Measurements from ENCODE around the gene EMD. TPM values are rescaled to one million over a fixed set of nuclear protein-coding genes. Genes with fewer than 3 reads are reported as not detected.

Gene EMD
- total RNA-seq, 1 donor from 2014 or later: 18.3 TPM

DNA sequence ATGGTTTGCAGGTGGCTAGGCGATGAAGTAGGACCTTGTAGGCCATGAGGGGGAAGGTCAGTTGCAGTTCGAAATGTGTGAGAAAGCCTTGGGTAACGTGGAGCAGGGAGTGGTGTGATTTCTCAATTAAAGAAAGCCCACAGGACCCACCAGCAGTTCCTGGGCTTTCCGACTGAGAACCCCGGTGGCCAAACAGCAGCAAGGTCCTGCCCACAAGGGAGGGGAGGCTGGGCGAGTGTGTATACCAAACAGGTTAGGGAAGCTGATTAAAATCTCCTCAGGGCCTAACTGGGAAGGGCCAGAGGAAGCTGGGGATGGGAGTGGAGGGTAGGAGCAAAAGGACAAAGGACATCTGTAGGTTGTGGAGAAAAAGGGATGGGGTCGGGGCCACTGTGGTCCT is 51.8 kb downstream of the EMD start:
- peaks cover 6% of the 10 kb centered on the region for H3K36me3 Mint-ChIP-seq
- H3F3A ChIP-seq (ENCODE audit: low read depth): peaks cover 10% of the 10 kb centered on the region
- no peak overlapping the region for H2AFZ ChIP-seq (replicated peaks)
- H4K20me1 ChIP-seq (ENCODE audit: low read depth): no peaks in the 10 kb centered on the region
- DNase-seq (ENCODE audit: low spot score): no peak
- H3K4me1 Mint-ChIP-seq: peaks cover 16% of the 10 kb centered on the region
- H3K27me3 Mint-ChIP-seq (ENCODE audit: insufficient read depth, low read depth): peaks cover 16% of the 10 kb centered on the region
- peaks cover 23% of the 10 kb centered on the region for H3K9me3 Mint-ChIP-seq
- H3K4me3 ChIP-seq: no peak overlapping the region
- peaks cover 16% of the 10 kb centered on the region for H3K79me2 ChIP-seq (ENCODE audit: low read depth)
- TF ChIP-seq EZH2 (IDR thresholded peaks at IDR 0.05) (no peak), EZH2phosphoT487 (IDR thresholded peaks at IDR 0.05) (no peak)
- TF ChIP-seq, protein P1, sequence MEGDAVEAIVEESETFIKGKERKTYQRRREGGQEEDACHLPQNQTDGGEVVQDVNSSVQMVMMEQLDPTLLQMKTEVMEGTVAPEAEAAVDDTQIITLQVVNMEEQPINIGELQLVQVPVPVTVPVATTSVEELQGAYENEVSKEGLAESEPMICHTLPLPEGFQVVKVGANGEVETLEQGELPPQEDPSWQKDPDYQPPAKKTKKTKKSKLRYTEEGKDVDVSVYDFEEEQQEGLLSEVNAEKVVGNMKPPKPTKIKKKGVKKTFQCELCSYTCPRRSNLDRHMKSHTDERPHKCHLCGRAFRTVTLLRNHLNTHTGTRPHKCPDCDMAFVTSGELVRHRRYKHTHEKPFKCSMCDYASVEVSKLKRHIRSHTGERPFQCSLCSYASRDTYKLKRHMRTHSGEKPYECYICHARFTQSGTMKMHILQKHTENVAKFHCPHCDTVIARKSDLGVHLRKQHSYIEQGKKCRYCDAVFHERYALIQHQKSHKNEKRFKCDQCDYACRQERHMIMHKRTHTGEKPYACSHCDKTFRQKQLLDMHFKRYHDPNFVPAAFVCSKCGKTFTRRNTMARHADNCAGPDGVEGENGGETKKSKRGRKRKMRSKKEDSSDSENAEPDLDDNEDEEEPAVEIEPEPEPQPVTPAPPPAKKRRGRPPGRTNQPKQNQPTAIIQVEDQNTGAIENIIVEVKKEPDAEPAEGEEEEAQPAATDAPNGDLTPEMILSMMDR (IDR thresholded peaks at IDR 0.05): no peak
- peak overlapping the region; percentile 30 for H3K4me3 Mint-ChIP-seq
- no peaks in the 10 kb centered on the region for H3K27me3 ChIP-seq
- H3K9me3 ChIP-seq (ENCODE audit: low read depth): no peaks in the 10 kb centered on the region
- no peaks in the 10 kb centered on the region for H3K36me3 ChIP-seq
- no peak overlapping the region for H3K4me2 ChIP-seq
- H3K27ac ChIP-seq: no peak overlapping the region
- H3K27ac Mint-ChIP-seq: no peak overlapping the region
- no peaks in the 10 kb centered on the region for H3K4me1 ChIP-seq
- no peak overlapping the region for H3K9ac ChIP-seq

Small RNA genes within 50 kb of the gene (small RNA-seq; reads per million reads assigned to genes)
- not detected for gene SNORA70

Other genes starting within 250 kb of the EMD start
- not detected in 2 replicates for gene OPN1LW, start 235.1 kb upstream of the EMD start, total RNA-seq (ENCODE audit: low replicate concordance)
- not detected in 2 replicates for gene OPN1MW, start 196.7 kb upstream of the EMD start, total RNA-seq (ENCODE audit: low replicate concordance)
- not detected in 2 replicates for gene OPN1MW2, start 159.5 kb upstream of the EMD start, total RNA-seq (ENCODE audit: low replicate concordance)
- gene OPN1MW3, start 121.7 kb upstream of the EMD start, total RNA-seq (ENCODE audit: low replicate concordance): not detected in 2 replicates
- not detected in 2 replicates for gene TEX28, start 84.2 kb upstream of the EMD start, total RNA-seq (ENCODE audit: low replicate concordance)
- gene TKTL1, start 83.5 kb upstream of the EMD start, total RNA-seq (ENCODE audit: low replicate concordance): 0.22 TPM in 1 of 2 replicates, not detected in the other
- gene FLNA, start 4.7 kb upstream of the EMD start, total RNA-seq (ENCODE audit: low replicate concordance): 189 and 559 TPM in 2 replicates
- gene RPL10, start 19.1 kb downstream of the EMD start, total RNA-seq (ENCODE audit: low replicate concordance): 4,507 and 7,403 TPM in 2 replicates
- 14.2 and 27.2 TPM in 2 replicates for gene DNASE1L1, start 30.0 kb downstream of the EMD start, total RNA-seq (ENCODE audit: low replicate concordance)
- 19.8 and 46.5 TPM in 2 replicates for gene TAFAZZIN, start 32.2 kb downstream of the EMD start, total RNA-seq (ENCODE audit: low replicate concordance)
- 22.6 and 47.4 TPM in 2 replicates for gene ATP6AP1, start 49.4 kb downstream of the EMD start, total RNA-seq (ENCODE audit: low replicate concordance)
- gene GDI1, start 57.9 kb downstream of the EMD start, total RNA-seq (ENCODE audit: low replicate concordance): 119 and 244 TPM in 2 replicates
- 30.4 and 36.3 TPM in 2 replicates for gene FAM50A, start 64.8 kb downstream of the EMD start, total RNA-seq (ENCODE audit: low replicate concordance)
- 4.3 and 9.6 TPM in 2 replicates for gene PLXNA3, start 79.0 kb downstream of the EMD start, total RNA-seq (ENCODE audit: low replicate concordance)
- 7.6 and 33.3 TPM in 2 replicates for gene LAGE3, start 100.0 kb downstream of the EMD start, total RNA-seq (ENCODE audit: low replicate concordance)
- 12.1 and 31.1 TPM in 2 replicates for gene UBL4A, start 107.3 kb downstream of the EMD start, total RNA-seq (ENCODE audit: low replicate concordance)
- gene SLC10A3, start 111.3 kb downstream of the EMD start, total RNA-seq (ENCODE audit: low replicate concordance): 3.5 and 5.7 TPM in 2 replicates
- 4.5 and 16.8 TPM in 2 replicates for gene FAM3A, start 136.9 kb downstream of the EMD start, total RNA-seq (ENCODE audit: low replicate concordance)
- 21.6 and 44.6 TPM in 2 replicates for gene G6PD, start 167.6 kb downstream of the EMD start, total RNA-seq (ENCODE audit: low replicate concordance)
- gene IKBKG, start 168.3 kb downstream of the EMD start, total RNA-seq (ENCODE audit: low replicate concordance): 11.7 and 13.2 TPM in 2 replicates
- not detected in 2 replicates for gene CTAG1A, start 205.8 kb downstream of the EMD start, total RNA-seq (ENCODE audit: low replicate concordance)
- not detected in 2 replicates for gene CTAG1B, start 240.0 kb downstream of the EMD start, total RNA-seq (ENCODE audit: low replicate concordance)

Data from neural progenitor cell (in vitro differentiated cells).